T-helper 2 cell treated with Interferon-gamma antibody and Interleukin-4, amounts not matched to agents 5 μg/mL and 100 μg/mL, for 36 hours (primary cell): Measurements from ENCODE around the gene SMIM1.
"Not testable (repeated sequence)": the region's sequence is repeated elsewhere in the genome, so short reads cannot be mapped to it uniquely, and the experiment has no call there.

Source experiments
- DNase-seq: peaks from one replicate; pipeline ENCODE4 v3.0.0; 2021; ENCODE audit warnings: low spot score
- H3K27ac Mint-ChIP-seq: one replicate; pipeline ENCODE4 v1.8.0; 2021; ENCODE audit warnings: mild to moderate bottlenecking, mixed read lengths
- H3K27me3 Mint-ChIP-seq: one replicate; pipeline ENCODE4 v1.8.0; 2021; ENCODE audit warnings: low read depth, mixed read lengths
- H3K36me3 Mint-ChIP-seq: one replicate; pipeline ENCODE4 v1.8.0; 2021; ENCODE audit warnings: low read depth, mixed read lengths
- H3K4me1 Mint-ChIP-seq: one replicate; pipeline ENCODE4 v1.8.0; 2021; ENCODE audit warnings: low read depth, mixed read lengths
- H3K4me3 Mint-ChIP-seq: one replicate; pipeline ENCODE4 v1.8.0; 2022; ENCODE audit warnings: mild to moderate bottlenecking, moderate library complexity, mixed read lengths
- H3K9me3 Mint-ChIP-seq: one replicate; pipeline ENCODE4 v1.8.0; 2021; ENCODE audit warnings: mixed read lengths

The SMIM1 gene

GRCh38 chr1:3796215-3797061 is 23.9 kb downstream of the SMIM1 start, which contains the start of gene LRRC47:
TSS of gene LRRC47 (minus strand) at chr1:3796498. CDS start at chr1:3796476, 22 bp downstream.
- peak; percentile 94 for DNase-seq
- peak within 1 kb of the TSS; percentile 92 for H3K4me3 Mint-ChIP-seq
- peaks cover 26% of the 10 kb centered on the region for H3K4me1 Mint-ChIP-seq
- peaks cover 6% of the 10 kb centered on the region for H3K36me3 Mint-ChIP-seq
- no peaks in the 10 kb centered on the region for H3K27me3 Mint-ChIP-seq
- no peaks in the 10 kb centered on the region for H3K9me3 Mint-ChIP-seq
- peak within 1 kb of the TSS; percentile 89 for H3K27ac Mint-ChIP-seq

- Mint-ChIP-seq H3K27ac (peak overlapping the region; percentile 47), H3K4me3 (no peak overlapping the region), H3K36me3 (peaks cover 3% of the 10 kb centered on the region), H3K4me1 (peaks cover 18% of the 10 kb centered on the region), H3K27me3 (peaks cover 10% of the 10 kb centered on the region), H3K9me3 (no peaks in the 10 kb centered on the region)
- no peak for DNase-seq
These were observed 27.6 kb downstream of the SMIM1 start for GRCh38 chr1:3799976-3800685.

DNA sequence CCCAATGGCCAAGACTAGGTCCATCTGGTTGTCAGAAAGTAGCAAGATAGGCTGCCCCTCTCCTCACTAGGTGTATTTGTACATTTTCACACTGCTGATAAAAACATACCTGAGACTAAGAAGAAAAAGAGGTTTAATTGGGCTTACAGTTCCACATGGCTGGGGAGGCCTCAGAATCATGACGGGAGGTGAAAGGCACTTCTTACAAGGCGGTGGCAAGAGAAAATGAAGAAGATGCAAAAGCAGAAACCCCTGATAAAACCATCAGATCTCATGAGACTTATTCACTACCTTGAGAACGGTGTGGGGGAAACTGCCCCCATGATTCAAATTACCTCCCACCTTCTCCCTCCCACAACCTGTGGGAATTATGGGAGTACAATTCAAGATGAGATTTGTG is 28.2 kb downstream of the SMIM1 start:
- DNase-seq, H3K36me3 Mint-ChIP-seq, H3K4me3 Mint-ChIP-seq, H3K9me3 Mint-ChIP-seq, H3K27ac Mint-ChIP-seq, H3K27me3 Mint-ChIP-seq: not testable (repeated sequence)
- peaks cover 14% of the 10 kb centered on the region for H3K4me1 Mint-ChIP-seq

GRCh38 chr1:3803905-3804626 is 31.5 kb downstream of the SMIM1 start:
- Mint-ChIP-seq H3K27me3 (peaks cover 10% of the 10 kb centered on the region), H3K4me3 (no peak overlapping the region), H3K4me1 (peaks cover 5% of the 10 kb centered on the region), H3K9me3 (no peaks in the 10 kb centered on the region), H3K27ac (no peak overlapping the region), H3K36me3 (no peaks in the 10 kb centered on the region)
- DNase-seq: no peak

- not testable (repeated sequence) for H3K27me3 Mint-ChIP-seq, H3K36me3 Mint-ChIP-seq, DNase-seq, H3K4me3 Mint-ChIP-seq, H3K9me3 Mint-ChIP-seq, H3K4me1 Mint-ChIP-seq, H3K27ac Mint-ChIP-seq
These were observed 32.0 kb downstream of the SMIM1 start for GRCh38 chr1:3804627-3804944.

DNA sequence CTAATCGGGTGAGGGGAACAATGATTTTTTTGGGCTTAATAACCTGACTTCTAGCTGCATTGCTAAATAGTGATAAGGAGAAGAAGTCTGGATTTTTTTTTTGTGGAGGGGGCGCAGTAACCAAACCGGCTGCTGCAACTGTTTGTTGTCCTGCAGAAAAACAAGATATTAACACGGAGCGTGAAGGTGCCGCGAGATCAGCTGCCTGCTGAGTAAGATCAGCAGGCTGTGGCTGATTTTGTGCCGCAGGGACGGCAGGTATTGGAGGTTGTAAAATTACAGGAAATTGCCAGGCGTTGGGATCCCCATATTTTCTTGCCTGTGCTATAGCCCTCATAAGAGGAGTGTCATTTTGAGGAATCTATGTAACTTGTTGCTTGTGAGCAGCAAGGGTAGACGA is 32.5 kb downstream of the SMIM1 start:
- no peaks in the 10 kb centered on the region for H3K36me3 Mint-ChIP-seq
- H3K4me1 Mint-ChIP-seq: peaks cover 5% of the 10 kb centered on the region
- DNase-seq: no peak
- H3K4me3 Mint-ChIP-seq: no peak overlapping the region
- no peak overlapping the region for H3K27ac Mint-ChIP-seq
- H3K27me3 Mint-ChIP-seq: peaks cover 10% of the 10 kb centered on the region
- no peaks in the 10 kb centered on the region for H3K9me3 Mint-ChIP-seq

- Mint-ChIP-seq H3K9me3 (no peaks in the 10 kb centered on the region), H3K27me3 (peaks cover 7% of the 10 kb centered on the region), H3K36me3 (no peaks in the 10 kb centered on the region), H3K27ac (no peak overlapping the region), H3K4me3 (no peak overlapping the region), H3K4me1 (no peaks in the 10 kb centered on the region)
- DNase-seq: no peak
These were observed 35.2 kb downstream of the SMIM1 start for GRCh38 chr1:3807769-3808168.

- H3K4me3 Mint-ChIP-seq: no peak overlapping the region
- no peak overlapping the region for H3K27ac Mint-ChIP-seq
- H3K9me3 Mint-ChIP-seq: no peaks in the 10 kb centered on the region
- no peaks in the 10 kb centered on the region for H3K36me3 Mint-ChIP-seq
- H3K4me1 Mint-ChIP-seq: no peaks in the 10 kb centered on the region
- no peaks in the 10 kb centered on the region for H3K27me3 Mint-ChIP-seq
- DNase-seq: no peak
These were observed 37.1 kb downstream of the SMIM1 start for GRCh38 chr1:3809680-3810079.

- H3K36me3 Mint-ChIP-seq, H3K4me3 Mint-ChIP-seq, DNase-seq, H3K4me1 Mint-ChIP-seq, H3K27me3 Mint-ChIP-seq, H3K27ac Mint-ChIP-seq, H3K9me3 Mint-ChIP-seq: not testable (repeated sequence)
These were observed 37.7 kb downstream of the SMIM1 start for GRCh38 chr1:3810149-3810761.

GRCh38 chr1:3811595-3811911 is 39.0 kb downstream of the SMIM1 start:
- Mint-ChIP-seq H3K4me1 (no peaks in the 10 kb centered on the region), H3K27me3 (no peaks in the 10 kb centered on the region), H3K9me3 (no peaks in the 10 kb centered on the region), H3K4me3 (no peak overlapping the region), H3K27ac (no peak overlapping the region), H3K36me3 (no peaks in the 10 kb centered on the region)
- DNase-seq: no peak

GRCh38 chr1:3814065-3814464 is 41.5 kb downstream of the SMIM1 start:
- no peaks in the 10 kb centered on the region for H3K4me1 Mint-ChIP-seq
- no peak overlapping the region for H3K27ac Mint-ChIP-seq
- H3K27me3 Mint-ChIP-seq: no peaks in the 10 kb centered on the region
- DNase-seq: no peak
- no peak overlapping the region for H3K4me3 Mint-ChIP-seq
- no peaks in the 10 kb centered on the region for H3K9me3 Mint-ChIP-seq
- peaks cover under 1% of the 10 kb centered on the region for H3K36me3 Mint-ChIP-seq

DNA sequence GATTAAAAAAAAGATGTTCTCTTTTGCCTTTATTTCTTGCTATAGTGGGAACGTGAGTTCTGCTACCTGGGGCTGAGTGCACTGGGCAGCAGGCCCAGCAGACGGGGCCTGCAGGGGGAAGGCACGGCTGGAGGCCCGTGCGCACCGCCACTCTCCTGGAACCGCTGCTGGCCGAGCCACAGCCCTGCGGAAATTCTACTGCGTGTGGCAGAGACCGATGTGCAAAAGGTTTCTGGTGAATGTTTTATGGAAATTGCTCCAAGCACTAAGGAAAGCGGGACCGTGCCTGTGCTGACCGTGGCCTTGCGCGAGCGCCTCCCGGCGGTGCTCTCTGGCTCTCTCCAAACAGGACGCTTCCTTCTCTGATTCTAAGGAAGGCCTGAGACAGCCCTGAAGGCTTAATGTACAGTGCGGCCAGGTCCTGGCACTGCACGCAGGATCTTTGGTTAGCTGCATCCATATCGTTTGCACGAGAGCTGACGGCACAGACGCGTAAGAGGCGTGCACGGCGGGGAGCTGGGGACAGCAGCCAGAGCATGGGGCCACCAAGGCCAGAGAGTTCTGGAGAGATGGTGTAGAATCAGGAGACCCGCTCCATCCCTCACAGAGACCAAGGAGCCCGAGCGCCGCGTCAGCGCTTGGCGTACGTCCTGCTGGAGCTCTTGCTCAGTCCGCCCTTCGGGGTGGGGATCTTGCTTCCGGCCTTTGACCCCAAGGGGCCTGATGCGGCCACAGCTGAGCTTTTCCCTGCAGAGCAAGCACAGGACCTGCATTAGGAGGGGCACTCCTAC is 42.4 kb downstream of the SMIM1 start:
- H3K27me3 Mint-ChIP-seq: no peaks in the 10 kb centered on the region
- DNase-seq: no peak
- H3K4me1 Mint-ChIP-seq: no peaks in the 10 kb centered on the region
- no peak overlapping the region for H3K4me3 Mint-ChIP-seq
- H3K36me3 Mint-ChIP-seq: peaks cover 3% of the 10 kb centered on the region
- no peaks in the 10 kb centered on the region for H3K9me3 Mint-ChIP-seq
- no peak overlapping the region for H3K27ac Mint-ChIP-seq

DNA sequence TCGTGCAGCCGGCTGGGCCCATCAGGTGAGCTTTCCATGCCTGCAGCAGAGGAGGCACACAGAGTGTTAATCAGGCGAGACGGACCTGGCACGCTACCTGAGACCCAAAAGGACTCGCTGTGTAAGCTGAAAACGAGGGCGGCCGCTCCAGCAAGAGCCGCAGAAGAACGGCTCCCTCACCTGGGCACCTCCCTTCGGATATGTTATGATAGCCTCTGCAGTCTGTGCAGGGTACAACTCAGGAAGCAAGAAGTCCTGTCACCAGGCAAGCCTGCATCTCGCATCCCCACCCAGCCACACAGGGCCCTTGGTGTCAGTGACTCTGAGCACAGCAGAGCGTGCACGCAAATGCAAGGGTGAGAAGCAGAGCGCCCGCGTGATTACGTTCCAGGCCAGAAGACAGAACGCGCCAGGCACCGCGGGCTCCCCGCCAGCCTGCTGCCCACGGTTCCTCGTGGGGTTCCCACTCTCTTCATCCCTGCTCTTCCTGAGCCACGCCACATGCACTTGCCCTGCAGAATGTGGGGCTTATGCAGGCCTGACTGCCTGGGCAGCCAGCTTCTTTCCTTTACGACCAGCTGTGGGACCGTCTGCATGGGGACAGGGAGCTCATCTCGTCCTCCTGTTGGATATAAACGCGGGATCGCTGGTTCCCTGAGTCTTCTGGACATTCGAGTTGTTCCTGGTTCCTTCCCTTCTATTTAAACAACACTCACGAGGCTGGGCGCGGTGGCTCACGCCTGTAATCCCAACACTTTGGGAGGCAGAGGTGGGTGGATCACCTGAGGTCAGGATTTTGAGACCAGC is 44.0 kb downstream of the SMIM1 start:
- DNase-seq: no peak
- no peak overlapping the region for H3K4me3 Mint-ChIP-seq
- H3K9me3 Mint-ChIP-seq: no peaks in the 10 kb centered on the region
- no peak overlapping the region for H3K27ac Mint-ChIP-seq
- H3K4me1 Mint-ChIP-seq: no peaks in the 10 kb centered on the region
- peaks cover 7% of the 10 kb centered on the region for H3K36me3 Mint-ChIP-seq
- H3K27me3 Mint-ChIP-seq: no peaks in the 10 kb centered on the region
